ENCODE measurements around the gene ITPK1. TPM values are rescaled to one million over a fixed set of nuclear protein-coding genes. Genes with fewer than 3 reads are reported as not detected.
A peak's percentile ranks its signal among the peaks of the same experiment; 100 is the strongest.

Gene ITPK1
- total RNA-seq, 4 donors from 2014 or later: 132 to 172 (median 157) TPM

DNA sequence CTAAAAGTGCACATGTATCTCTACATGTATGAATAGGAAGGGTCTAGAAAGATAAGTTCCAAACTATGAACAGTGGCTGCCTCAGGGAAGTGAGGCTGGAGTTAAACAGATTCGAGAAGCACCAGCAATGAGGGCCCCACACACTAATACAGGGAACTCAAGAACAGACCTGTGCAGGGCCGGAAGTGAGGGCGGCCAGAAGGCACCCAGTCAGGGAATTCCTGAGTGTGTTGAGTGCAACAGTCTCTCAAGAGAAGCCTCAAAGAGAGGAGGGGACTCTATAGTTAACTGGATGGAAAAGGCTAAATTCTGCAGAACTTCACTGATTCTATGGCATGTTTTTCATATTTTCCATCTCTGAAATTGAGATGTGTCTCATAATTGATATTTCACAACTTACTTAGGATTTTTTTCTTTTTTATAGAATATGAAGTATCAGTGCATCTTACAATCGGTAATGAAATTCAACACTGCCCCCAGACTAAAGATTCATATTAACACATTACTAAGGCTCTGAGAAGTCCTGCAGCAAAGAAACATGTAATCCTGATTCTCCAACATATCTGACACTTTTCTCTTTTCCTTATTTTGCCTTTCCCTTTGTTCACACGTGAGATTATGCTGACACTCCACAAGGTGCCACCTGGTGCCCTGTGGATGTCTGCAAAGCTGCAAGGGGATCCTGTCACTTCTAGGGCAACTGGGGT lies 131.5 kb downstream of the ITPK1 start:
- H3K27ac ChIP-seq: peak overlapping the region in 1 of 4 donors; percentile 26
- TF ChIP-seq POLR2A (IDR thresholded peaks at IDR 0.05): no peak
- TF ChIP-seq, protein P1, sequence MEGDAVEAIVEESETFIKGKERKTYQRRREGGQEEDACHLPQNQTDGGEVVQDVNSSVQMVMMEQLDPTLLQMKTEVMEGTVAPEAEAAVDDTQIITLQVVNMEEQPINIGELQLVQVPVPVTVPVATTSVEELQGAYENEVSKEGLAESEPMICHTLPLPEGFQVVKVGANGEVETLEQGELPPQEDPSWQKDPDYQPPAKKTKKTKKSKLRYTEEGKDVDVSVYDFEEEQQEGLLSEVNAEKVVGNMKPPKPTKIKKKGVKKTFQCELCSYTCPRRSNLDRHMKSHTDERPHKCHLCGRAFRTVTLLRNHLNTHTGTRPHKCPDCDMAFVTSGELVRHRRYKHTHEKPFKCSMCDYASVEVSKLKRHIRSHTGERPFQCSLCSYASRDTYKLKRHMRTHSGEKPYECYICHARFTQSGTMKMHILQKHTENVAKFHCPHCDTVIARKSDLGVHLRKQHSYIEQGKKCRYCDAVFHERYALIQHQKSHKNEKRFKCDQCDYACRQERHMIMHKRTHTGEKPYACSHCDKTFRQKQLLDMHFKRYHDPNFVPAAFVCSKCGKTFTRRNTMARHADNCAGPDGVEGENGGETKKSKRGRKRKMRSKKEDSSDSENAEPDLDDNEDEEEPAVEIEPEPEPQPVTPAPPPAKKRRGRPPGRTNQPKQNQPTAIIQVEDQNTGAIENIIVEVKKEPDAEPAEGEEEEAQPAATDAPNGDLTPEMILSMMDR (IDR thresholded peaks at IDR 0.05): no peak
- no peak for DNase-seq

DNA sequence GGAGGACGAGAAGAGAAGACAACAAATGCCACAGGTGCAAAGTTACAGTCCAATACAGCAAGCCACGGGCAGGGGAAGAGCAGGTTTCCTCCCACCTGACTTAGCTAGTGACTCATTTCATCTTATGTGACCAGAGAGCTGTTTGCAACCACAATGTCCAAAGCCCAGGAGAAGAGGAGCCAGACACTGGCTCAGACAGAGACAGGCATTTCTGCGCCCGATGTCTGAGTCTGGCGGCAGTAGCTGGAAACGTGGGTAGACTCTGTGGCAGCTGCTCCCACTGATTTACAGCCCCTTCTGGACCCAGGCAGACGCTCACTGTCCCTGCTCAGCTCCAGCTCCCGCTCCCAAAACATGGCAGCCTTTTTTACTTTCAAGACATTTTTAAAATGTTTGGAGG lies 132.8 kb downstream of the ITPK1 start:
- Histone ChIP-seq H3K27me3 (no peaks in the 10 kb centered on the region), H3K27ac (no peak overlapping the region), H3K9me3 (peaks cover 0 to 22% (median 6%) of the 10 kb centered on the region in 4 donors), H3K4me1 (peaks cover 0 to 16% (median 2%) of the 10 kb centered on the region in 4 donors), H3K4me3 (no peak overlapping the region), H3K36me3 (peaks cover 0 to 51% (median 0%) of the 10 kb centered on the region in 3 donors)
- no peak for DNase-seq
- TF ChIP-seq, protein P1 (IDR thresholded peaks at IDR 0.05): no peak
- TF ChIP-seq POLR2A (IDR thresholded peaks at IDR 0.05): no peak

More for the DNA sequence above, 131.5 kb downstream of the ITPK1 start:
- H3K36me3 ChIP-seq: peaks cover 0 to 40% (median 0%) of the 10 kb centered on the region in 3 donors
- H3K27me3 ChIP-seq: no peaks in the 10 kb centered on the region
- peaks cover 0 to 12% (median 2%) of the 10 kb centered on the region in 4 donors for H3K9me3 ChIP-seq
- H3K4me3 ChIP-seq: no peak overlapping the region
- H3K4me1 ChIP-seq: peaks cover 0 to 16% (median 2%) of the 10 kb centered on the region in 4 donors

DNA sequence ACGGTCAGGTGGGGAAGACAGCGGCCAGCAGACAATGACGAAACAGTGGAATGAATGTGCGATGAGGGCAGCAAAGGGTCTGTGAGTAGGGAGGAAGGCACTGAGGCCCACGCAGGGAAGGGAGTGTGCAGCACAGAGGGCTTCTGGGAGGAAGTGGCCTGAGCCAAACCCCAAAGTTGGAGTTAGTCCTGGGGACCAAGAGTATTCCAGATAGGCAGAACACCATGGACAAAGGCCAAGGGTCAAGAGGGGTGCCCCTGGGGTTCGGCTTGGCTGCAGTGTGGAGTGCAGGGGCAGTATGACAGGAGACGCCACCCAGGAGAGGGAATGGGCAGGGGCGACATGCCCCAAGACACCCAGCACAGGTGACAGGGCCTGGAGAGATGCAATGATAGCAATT lies 134.0 kb downstream of the ITPK1 start:
- no peaks in the 10 kb centered on the region for H3K27me3 ChIP-seq
- DNase-seq: no peak
- peaks cover 0 to 55% (median 0%) of the 10 kb centered on the region in 3 donors for H3K36me3 ChIP-seq

DNA sequence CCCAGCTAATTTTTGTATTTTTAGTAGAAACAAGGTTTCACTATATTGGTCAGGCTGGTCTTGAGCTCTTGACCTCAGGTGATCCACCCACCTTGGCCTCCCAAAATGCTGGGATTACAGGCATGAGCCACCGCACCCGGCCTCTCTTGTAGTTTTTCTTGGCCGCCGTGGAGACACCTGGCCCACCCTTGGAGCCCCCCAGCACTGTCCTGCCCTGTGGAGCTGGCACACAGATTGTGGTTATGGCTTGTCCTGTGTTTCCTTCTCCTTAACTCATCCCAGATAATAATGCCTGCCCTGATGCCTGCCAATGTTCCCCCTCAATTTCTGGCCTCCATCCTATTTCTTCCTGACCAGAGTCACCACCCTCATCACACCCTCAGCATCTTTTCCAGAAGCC lies 134.9 kb downstream of the ITPK1 start:
- no peak for DNase-seq
- no peak overlapping the region for H3K27ac ChIP-seq
- H3K4me3 ChIP-seq: no peak overlapping the region
- H3K27me3 ChIP-seq: no peaks in the 10 kb centered on the region
- H3K4me1 ChIP-seq: peaks cover 0 to 4% (median 1%) of the 10 kb centered on the region in 4 donors
- TF ChIP-seq, protein P1 (IDR thresholded peaks at IDR 0.05): no peak
- no peak for TF ChIP-seq POLR2A (IDR thresholded peaks at IDR 0.05)
- peaks cover 0 to 22% (median 6%) of the 10 kb centered on the region in 4 donors for H3K9me3 ChIP-seq
- H3K36me3 ChIP-seq: peaks cover 0 to 60% (median 0%) of the 10 kb centered on the region in 3 donors

More for the DNA sequence above, 134.0 kb downstream of the ITPK1 start:
- H3K4me1 ChIP-seq: peaks cover 0 to 11% (median 2%) of the 10 kb centered on the region in 4 donors
- no peak for TF ChIP-seq POLR2A (IDR thresholded peaks at IDR 0.05)
- TF ChIP-seq, protein P1 (IDR thresholded peaks at IDR 0.05): no peak
- no peak overlapping the region for H3K27ac ChIP-seq
- H3K9me3 ChIP-seq: peaks cover 0 to 22% (median 6%) of the 10 kb centered on the region in 4 donors
- H3K4me3 ChIP-seq: no peak overlapping the region

DNA sequence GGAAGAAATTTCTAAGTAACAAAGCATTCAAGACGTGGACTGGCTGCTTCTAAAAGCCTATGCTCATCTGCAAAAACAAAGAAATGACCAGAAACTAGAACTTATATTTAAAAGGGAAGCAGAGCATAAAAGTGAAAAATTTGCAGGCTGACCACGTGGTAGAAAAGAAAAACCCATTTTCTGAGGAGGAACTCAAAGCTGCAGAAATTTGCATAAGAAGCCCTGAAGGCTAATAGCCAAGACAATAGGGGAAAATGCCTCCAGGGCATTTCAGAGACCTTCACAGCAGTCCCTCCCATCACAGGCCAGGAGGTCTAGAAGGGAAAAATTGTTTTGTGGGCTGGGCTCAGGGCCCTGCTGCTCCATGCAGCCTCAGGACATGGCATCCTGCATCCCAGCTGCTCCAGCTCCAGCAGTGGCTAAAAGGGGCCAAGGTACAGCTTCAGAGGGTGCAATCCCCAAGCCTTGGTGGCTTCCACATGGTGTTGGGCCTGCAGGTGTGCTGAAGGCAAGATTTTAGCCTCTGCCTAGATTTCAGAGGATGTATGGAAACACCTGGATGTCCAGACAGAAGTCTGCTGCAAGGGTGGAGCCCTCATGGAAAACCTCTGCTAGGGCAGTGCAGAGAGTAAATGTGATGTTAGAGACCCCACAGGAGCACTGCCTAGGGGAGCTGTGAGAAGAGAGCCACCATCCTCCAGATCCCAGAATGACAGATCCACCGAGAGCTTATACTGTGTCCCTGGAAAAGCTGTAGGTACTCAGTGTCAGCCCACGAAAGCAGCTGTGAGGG lies 137.3 kb downstream of the ITPK1 start:
- H3K36me3 ChIP-seq: peaks cover 0 to 57% (median 0%) of the 10 kb centered on the region in 3 donors
- TF ChIP-seq, protein P1 (IDR thresholded peaks at IDR 0.05): no peak
- no peak for TF ChIP-seq POLR2A (IDR thresholded peaks at IDR 0.05)
- H3K9me3 ChIP-seq: peaks cover 0 to 22% (median 6%) of the 10 kb centered on the region in 4 donors

More for the DNA sequence above, 137.3 kb downstream of the ITPK1 start:
- H3K27ac ChIP-seq: no peak overlapping the region
- no peaks in the 10 kb centered on the region for H3K27me3 ChIP-seq
- DNase-seq: no peak
- no peaks in the 10 kb centered on the region for H3K4me1 ChIP-seq
- H3K4me3 ChIP-seq: no peak overlapping the region
